Limb (tissue), 2 donors: Measurements from ENCODE around the gene GRIP1.

ENCODE experiments used
- DNase-seq, 2 donors: peaks; one replicate each; pipeline ENCODE4 v3.0.0-alpha.2; 2016; ENCODE audit errors: extremely low spot score in 2 of 2

Gene GRIP1

GRCh38 chr12:66392266-66392915, 286.5 kb downstream of the GRIP1 start:
- DNase-seq: no peak

GRCh38 chr12:66388517-66388916, 290.4 kb downstream of the GRIP1 start:
- no peak for DNase-seq

- no peak for DNase-seq
Observed at GRCh38 chr12:66387117-66387516, 291.8 kb downstream of the GRIP1 start.

- no peak for DNase-seq
Observed at GRCh38 chr12:66380769-66381535, 297.9 kb downstream of the GRIP1 start.

- DNase-seq: no peak
Observed at GRCh38 chr12:66379616-66380015, 299.3 kb downstream of the GRIP1 start.

GRCh38 chr12:66375560-66375959, 303.3 kb downstream of the GRIP1 start:
- no peak for DNase-seq

- no peak for DNase-seq
Observed at GRCh38 chr12:66371982-66372381, 306.9 kb downstream of the GRIP1 start.

GRCh38 chr12:66367015-66367667, 311.7 kb downstream of the GRIP1 start:
- no peak for DNase-seq

GRCh38 chr12:66365718-66366490, 313.0 kb downstream of the GRIP1 start:
- DNase-seq: no peak

GRCh38 chr12:66361703-66362102, 317.2 kb downstream of the GRIP1 start:
- DNase-seq: no peak

GRCh38 chr12:66359300-66359699, 319.6 kb downstream of the GRIP1 start:
- no peak for DNase-seq

- DNase-seq: no peak
Observed at GRCh38 chr12:66354291-66354690, 324.6 kb downstream of the GRIP1 start.

- no peak for DNase-seq
Observed at GRCh38 chr12:66352899-66353298, 326.0 kb downstream of the GRIP1 start.

- DNase-seq: peak in 1 of 2 donors; percentile 44
Observed at GRCh38 chr12:66352197-66352596, 326.7 kb downstream of the GRIP1 start.

- DNase-seq: no peak
Observed at GRCh38 chr12:66351301-66351700, 327.6 kb downstream of the GRIP1 start.

GRCh38 chr12:66345956-66346355, 332.9 kb downstream of the GRIP1 start:
- DNase-seq: no peak

GRCh38 chr12:66345212-66345611, 333.7 kb downstream of the GRIP1 start:
- DNase-seq: no peak

GRCh38 chr12:66341126-66341525, 337.8 kb downstream of the GRIP1 start:
- no peak for DNase-seq

GRCh38 chr12:66340131-66340530, 338.7 kb downstream of the GRIP1 start:
- no peak for DNase-seq

GRCh38 chr12:66337381-66338010, 341.4 kb downstream of the GRIP1 start:
- no peak for DNase-seq

GRCh38 chr12:66335746-66336145, 343.1 kb downstream of the GRIP1 start:
- no peak for DNase-seq
